ENCODE results near the gene EMC7.
A peak's percentile ranks its signal among the peaks of the same experiment; 100 is the strongest.

EMC7 gene

GRCh38 chr15:34038023-34038870, 63.4 kb downstream of the EMC7 start:
- DNase-seq: peak; percentile 89

Measured in femur (tissue), 1 donor.